Fibroblast of the conjunctiva (primary cell): ENCODE results near the gene UBASH3B.

Experiments used
- DNase-seq: peaks from one replicate; pipeline ENCODE4 v3.0.0-alpha.2; 2010; ENCODE audit warnings: low read depth

The UBASH3B gene

DNA sequence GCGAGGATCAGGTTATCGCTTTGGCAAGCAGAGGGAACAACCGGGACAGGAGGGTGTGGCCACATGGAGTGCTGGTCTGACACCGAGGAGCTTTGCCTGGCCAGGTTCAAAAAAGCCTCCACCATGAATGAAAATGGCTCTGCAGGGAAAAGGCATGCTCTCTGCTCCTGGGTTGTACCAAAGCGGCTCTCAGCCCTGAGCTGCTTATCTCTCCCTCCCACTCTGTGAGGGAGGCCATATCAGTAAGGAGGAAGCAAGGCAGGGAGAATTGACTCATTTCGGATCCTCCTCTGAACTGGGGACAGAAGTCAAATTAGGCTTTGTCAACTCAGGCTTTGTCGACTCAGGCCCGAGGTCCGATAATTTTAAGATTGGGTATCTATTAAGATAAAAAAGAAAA, 99.9 kb downstream of the UBASH3B start:
- DNase-seq = no peak

- DNase-seq = no peak
These were observed 100.4 kb downstream of the UBASH3B start for GRCh38 chr11:122755941-122756340.

- DNase-seq = no peak
These were observed 100.9 kb downstream of the UBASH3B start for GRCh38 chr11:122756417-122756816.

DNA sequence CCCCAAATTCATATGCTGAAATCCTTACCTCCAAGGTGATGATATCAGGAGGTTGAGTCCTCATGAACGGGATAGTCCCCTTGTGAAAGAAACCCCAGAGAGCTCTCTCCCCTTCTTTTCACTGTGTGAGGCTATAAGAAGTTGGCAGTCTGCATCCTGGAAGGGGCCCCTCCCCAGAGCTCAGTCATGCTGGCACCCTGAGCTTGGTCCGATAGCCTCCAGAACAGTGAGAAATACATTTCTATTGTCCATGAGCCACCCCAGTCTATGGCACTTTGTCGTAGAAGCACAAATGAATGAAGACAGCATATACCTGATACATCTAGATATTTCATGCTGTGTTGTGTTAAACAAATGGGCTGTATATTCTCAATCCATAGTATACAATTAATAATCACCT, 101.7 kb downstream of the UBASH3B start:
- no peak for DNase-seq

- DNase-seq = no peak
These were observed 102.8 kb downstream of the UBASH3B start for GRCh38 chr11:122758339-122758738.

- no peak for DNase-seq
These were observed 103.5 kb downstream of the UBASH3B start for GRCh38 chr11:122758974-122759373.

DNA sequence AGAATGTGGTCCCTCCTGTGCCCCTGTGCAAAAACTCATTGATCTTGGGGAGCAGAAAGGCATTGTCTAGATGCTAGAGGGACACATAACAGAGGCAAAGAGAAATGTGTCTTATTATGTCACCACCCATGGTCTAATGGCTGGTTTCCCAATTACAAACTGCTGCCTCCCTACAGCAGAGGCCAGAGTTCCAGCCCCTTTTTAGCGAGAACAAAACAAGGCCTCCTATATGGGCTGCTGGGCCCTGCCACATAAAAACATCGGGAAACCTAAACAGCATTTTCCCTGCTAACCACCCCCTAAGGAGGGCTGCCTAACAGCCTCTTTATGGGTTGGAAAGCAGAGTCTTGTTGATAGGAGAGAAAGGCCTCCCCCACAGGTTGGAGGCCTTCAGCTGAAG, 107.6 kb downstream of the UBASH3B start:
- DNase-seq = no peak

DNA sequence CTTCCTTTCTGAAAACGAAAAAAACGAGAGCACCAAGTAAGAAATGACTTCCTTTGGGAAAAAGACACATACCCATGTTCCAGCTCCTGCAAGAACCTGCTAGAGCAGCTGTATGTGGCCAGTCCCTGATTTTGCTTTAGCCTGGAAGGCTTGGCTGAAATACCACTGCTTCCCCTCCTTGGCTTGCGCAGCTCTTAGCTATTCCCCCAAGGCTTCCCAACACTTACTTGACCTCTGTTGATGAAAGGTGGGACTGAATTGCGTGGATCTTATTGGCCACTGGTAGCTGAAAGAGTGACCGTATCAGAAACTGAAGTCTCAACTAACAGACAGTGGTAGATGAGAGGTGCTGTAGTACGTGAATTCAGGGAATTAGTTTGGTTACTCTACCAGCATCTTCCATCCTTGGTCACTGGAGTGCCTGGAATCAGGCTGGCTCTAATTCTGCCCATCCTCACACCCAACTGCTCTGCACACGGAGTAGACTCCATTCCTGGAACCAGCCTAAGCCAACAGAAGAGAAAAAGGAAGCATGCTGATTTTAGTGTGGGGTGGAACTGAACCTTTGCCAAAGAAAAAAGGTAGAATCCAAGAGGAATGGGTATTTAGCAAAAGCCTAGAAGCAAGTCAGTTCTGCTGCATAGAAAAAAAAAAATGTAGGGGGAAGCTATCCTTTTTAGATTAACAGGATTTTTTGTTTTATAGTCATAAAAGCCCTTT, 109.0 kb downstream of the UBASH3B start:
- DNase-seq = no peak

DNA sequence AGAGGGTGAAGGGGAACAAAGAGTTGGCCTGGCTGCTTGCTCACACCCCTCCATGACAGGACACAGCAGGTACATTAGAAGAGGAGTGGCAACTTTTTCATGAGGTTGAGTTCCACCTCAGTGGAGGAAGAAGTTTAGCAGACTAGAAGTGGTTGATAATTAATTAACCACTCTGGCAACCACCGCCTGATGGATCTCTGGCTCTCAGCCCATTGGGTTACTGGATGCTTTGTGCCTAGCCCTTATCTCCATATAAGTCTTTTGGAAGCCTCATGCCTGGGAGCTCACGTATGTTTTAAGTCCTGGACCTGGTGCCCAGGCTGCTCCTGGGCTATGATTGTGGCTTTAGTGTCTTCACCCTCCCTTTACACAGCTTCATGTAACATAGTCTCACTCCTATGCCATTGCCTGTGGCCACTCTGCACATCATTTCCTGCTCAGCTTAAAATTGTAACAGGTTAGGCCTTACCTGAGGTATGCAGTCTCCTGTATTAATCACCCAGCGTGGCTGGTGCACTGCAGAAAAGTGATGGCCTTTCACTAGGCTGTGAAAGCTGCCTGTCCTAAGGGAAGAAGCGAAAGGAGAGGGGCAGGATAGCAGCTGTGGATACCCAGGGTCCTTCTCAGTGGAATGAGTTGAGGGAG, 110.1 kb downstream of the UBASH3B start:
- DNase-seq = no peak

DNA sequence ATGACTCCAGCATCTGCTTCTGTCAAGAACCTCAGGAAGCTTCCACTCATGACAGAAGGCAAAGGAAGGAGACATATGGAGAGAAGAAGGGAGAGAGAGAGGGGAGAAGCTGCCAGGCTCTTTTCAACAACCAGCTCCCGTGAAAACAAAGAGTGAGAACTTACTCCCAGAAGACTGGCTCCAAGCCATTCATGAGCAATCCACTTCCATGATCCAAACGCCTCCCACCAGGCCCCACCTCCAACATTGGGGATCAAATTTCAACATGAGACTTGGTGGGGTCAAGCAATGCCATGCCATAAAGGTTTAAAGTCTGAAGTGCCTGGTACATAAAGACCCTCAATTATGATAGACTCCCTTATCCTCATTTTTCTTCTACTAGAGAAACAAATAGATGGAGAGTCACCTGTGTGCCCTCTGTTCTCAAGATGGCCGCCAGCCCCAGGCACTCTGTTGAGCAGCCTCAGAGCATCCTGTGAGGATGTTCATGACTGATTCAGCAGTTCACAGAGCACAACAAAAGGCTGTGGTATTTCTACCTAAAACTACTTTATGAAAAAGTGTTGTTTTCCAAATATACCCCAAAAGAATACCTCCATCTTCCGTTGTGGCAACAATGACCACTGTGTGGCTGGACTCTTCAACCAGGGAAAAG, 113.7 kb downstream of the UBASH3B start:
- no peak for DNase-seq

- no peak for DNase-seq
These were observed 117.4 kb downstream of the UBASH3B start for GRCh38 chr11:122772945-122773344.

DNA sequence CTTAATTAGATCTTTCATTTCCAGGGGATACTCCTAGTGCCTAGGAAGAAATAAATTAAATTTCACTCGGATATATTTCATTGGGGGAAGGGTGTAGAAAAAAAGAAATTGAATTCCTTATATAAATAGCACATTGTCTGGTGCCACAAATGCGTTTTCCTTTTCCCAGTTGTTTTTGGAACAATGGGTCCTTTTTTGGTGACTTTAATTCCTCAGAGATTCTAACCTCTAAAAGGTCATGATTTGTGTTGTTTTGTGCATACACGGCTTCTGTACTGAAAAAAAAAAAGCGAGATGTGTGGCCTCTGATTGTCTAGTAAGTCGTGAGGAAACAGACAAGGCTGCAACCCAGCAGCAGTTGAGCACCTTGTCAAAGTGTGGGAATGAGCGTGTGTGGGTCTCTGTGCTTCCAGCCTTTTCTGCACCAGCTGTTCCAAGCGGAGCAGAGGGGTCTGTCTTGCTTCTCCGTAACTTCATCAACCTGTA, 118.3 kb downstream of the UBASH3B start:
- no peak for DNase-seq

DNA sequence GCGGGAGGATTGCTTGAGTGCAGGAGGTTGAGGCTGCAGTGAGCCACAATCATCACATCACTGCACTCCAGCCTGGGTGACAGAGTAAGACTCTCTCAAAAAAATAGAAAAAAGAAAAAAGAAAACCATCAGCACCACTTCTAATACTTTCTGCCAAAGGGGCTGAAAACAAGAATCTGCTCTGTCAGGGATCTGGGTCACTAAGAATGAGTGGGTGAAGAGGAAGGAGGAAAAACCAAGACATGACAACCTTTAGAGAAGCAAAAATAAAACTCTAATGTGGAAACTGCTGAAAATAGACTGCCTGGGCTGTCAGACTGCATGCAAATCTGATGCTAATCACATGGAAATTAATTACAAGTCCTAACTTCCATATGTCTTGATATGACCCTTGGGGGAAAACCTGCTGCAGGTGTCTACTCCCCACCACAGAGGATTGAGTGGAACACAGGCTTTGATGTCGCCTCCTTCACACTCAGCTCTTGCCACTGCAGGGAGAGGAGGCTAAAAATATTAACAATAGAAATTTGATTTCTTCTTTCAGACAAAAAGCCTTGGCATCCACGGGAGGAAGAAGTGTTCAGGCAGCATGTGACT, 120.3 kb downstream of the UBASH3B start:
- DNase-seq = no peak

- no peak for DNase-seq
These were observed 121.0 kb downstream of the UBASH3B start for GRCh38 chr11:122776546-122776945.

DNA sequence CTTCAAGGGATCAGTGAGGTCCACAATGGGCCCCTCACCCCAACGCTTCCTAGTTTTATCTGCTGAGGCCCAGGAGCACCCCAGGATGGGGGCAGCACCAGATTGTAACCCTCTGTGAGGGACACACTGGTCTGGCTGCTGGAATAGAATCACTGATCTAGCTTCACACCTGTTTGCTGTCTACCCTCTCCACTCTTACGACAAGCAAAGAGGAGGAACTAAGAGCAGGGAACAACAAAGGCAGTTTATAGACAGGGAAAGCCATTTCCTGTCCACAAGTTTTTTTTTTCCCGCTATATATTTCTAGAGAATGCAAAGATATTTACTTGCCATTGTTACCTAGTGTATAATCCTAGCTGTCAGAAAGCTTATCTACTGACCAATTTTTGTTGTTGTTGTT, 121.8 kb downstream of the UBASH3B start:
- no peak for DNase-seq

DNA sequence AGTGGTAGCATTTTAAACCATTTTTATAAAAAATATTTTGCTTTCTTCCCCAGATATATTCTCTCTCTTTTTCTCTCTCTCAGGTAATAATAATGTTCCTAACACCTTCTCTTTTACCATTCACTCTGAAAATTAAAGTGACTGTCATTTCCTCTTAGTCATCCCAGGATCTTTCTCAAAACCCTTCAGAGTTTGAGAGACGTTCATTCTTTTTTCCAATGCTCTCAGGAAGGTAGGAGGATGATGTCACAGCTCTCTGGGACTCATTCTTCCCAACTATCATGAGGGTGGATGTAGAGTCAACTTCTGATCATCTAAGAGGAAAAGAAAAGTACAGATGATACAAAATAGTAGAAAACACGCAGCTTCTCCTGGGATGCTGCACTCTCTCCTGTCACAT, 122.6 kb downstream of the UBASH3B start:
- no peak for DNase-seq

DNA sequence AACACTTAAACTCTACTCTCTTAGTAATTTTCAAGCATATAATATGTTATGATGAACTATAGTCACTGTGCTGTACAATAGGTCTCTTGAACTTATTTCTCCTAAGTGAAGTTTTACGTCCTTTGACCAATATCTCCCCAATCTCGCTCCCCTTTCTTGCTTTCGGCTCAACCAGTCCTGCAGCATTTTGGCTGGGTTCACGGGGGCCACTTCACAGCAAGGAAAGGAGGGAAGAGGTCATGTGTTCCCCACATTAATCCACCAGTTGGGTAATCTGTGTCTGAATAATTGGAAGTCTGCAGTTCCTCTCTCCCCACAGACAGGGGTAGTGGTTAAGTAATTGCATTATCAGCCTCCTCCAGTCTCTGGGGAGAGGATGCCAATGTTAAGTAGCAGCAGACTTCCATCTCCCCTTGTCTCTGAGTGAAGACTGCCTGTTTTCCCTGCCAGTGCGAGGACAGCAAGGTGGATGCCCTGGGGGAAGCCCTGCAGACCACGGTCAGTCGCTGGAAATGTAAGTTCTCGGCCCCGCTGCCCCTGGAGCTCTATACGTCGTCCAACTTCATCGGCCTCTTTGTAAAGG, 123.6 kb downstream of the UBASH3B start:
- no peak for DNase-seq

- no peak for DNase-seq
These were observed 124.9 kb downstream of the UBASH3B start for GRCh38 chr11:122780296-122780949.

GRCh38 chr11:122781378-122782195, 126.1 kb downstream of the UBASH3B start:
- peak; percentile 85 for DNase-seq

- no peak for DNase-seq
These were observed 126.7 kb downstream of the UBASH3B start for GRCh38 chr11:122782222-122782621.
